Loucy (cell line): ENCODE data around the gene MPP3.

ENCODE experiments used
- H2AFZ ChIP-seq: fragments of 200-600 bp; sonication (generic); 2 replicates; pipeline ENCODE4 v1.6.0; 2016; ENCODE audit warnings: antibody characterized with exemption, mild to moderate bottlenecking, low read length, moderate library complexity
- H3F3A ChIP-seq: fragments of 200-600 bp; 2 replicates; pipeline ENCODE4 v1.6.0; 2016; ENCODE audit warnings: antibody characterized with exemption, low read depth, mild to moderate bottlenecking
- H3K27me3 ChIP-seq: fragments of 200-600 bp; sonication (generic); 2 replicates; pipeline ENCODE4 v1.6.1; 2014; ENCODE audit warnings: low read length, mild to moderate bottlenecking; ENCODE audit not compliant: insufficient read depth, poor library complexity, severe bottlenecking
- H3K36me3 ChIP-seq: fragments of 200-600 bp; sonication (generic); 2 replicates; pipeline ENCODE4 v1.6.1; 2016; ENCODE audit warnings: low read length; ENCODE audit not compliant: insufficient read depth
- H3K4me1 ChIP-seq: fragments of 200-600 bp; sonication (generic); 2 replicates; pipeline ENCODE4 v1.5.1; 2014; ENCODE audit warnings: low read length, mild to moderate bottlenecking; ENCODE audit not compliant: insufficient read depth, poor library complexity, severe bottlenecking
- H3K4me2 ChIP-seq: fragments of 200-600 bp; sonication (generic); 2 replicates; pipeline ENCODE4 v1.6.0; 2014; ENCODE audit warnings: antibody characterized with exemption, low read length, low read depth, mild to moderate bottlenecking; ENCODE audit not compliant: poor library complexity, severe bottlenecking
- H3K4me3 ChIP-seq: fragments of 200-600 bp; sonication (generic); 2 replicates; pipeline ENCODE4 v1.5.1; 2014; ENCODE audit warnings: low read length, mild to moderate bottlenecking, mixed read lengths; ENCODE audit not compliant: poor library complexity, severe bottlenecking
- H3K79me2 ChIP-seq: fragments of 200-600 bp; sonication (generic); 2 replicates; pipeline ENCODE4 v1.6.1; 2014; ENCODE audit warnings: low read length; ENCODE audit not compliant: insufficient read depth
- H3K9ac ChIP-seq: fragments of 200-600 bp; sonication (generic); 2 replicates; pipeline ENCODE4 v1.6.0; 2014; ENCODE audit warnings: mild to moderate bottlenecking, low read depth, low read length, moderate library complexity; ENCODE audit not compliant: poor library complexity, severe bottlenecking
- H3K9me2 ChIP-seq: fragments of 200-600 bp; sonication (generic); replicated peaks from 2 replicates; pipeline ENCODE4 v1.6.1; 2016; ENCODE audit warnings: low read depth, low read length, mixed read lengths
- H3K9me3 ChIP-seq: fragments of 200-600 bp; sonication (generic); 2 replicates; pipeline ENCODE4 v1.6.1; 2014; ENCODE audit warnings: mild to moderate bottlenecking, antibody characterized with exemption, low read length, low read depth; ENCODE audit not compliant: insufficient read depth
- H4K20me1 ChIP-seq: fragments of 200-600 bp; sonication (generic); 2 replicates; pipeline ENCODE4 v1.6.0; 2014; ENCODE audit warnings: antibody characterized with exemption, low read length, mild to moderate bottlenecking; ENCODE audit not compliant: insufficient read depth, poor library complexity, severe bottlenecking
- EZH2phosphoT487 ChIP-seq: fragments of 200-600 bp; IDR thresholded peaks from 2 replicates; pipeline ENCODE4 v1.6.1; 2018; ENCODE audit warnings: antibody characterized with exemption, mild to moderate bottlenecking, moderate library complexity, borderline replicate concordance
- TF ChIP-seq, protein P1 (sequence below): fragments of 200-600 bp; sonication (generic); conservative IDR thresholded peaks from 2 replicates; pipeline ENCODE4 v1.5.1; 2014; ENCODE audit warnings: mild to moderate bottlenecking, antibody characterized with exemption, low read length

MPP3 gene

DNA sequence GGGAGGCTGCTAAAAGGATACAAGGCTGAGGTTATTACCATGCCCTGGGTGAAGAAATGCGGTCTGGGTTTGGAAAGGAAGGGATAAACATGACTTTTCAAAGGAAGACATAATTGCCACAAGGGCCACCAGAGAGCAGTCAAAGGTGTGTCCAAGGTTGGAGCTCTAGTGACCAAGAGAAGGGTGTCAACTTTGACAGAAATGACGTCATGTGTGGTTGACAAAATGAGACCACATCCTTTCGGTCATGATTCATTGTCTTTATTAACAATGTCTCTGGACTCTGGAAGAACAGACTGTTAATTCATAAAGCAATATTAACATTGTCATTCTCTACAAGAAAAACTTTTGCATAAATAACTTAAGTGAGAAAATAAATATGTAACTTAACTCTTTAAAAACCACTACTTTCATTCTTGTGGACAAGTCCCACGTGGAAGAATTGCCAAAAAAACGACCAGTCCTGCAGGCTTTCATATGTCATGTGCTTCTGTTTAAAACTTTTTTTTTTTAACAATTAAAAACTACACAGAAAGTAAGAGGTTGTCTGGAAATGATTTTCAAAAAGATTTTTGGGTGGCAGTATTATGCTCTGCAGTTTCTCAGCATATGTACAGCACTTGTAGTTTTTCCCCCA is 79.3 kb downstream of the MPP3 start:
- TF ChIP-seq EZH2phosphoT487: no peak
- TF ChIP-seq, protein P1, sequence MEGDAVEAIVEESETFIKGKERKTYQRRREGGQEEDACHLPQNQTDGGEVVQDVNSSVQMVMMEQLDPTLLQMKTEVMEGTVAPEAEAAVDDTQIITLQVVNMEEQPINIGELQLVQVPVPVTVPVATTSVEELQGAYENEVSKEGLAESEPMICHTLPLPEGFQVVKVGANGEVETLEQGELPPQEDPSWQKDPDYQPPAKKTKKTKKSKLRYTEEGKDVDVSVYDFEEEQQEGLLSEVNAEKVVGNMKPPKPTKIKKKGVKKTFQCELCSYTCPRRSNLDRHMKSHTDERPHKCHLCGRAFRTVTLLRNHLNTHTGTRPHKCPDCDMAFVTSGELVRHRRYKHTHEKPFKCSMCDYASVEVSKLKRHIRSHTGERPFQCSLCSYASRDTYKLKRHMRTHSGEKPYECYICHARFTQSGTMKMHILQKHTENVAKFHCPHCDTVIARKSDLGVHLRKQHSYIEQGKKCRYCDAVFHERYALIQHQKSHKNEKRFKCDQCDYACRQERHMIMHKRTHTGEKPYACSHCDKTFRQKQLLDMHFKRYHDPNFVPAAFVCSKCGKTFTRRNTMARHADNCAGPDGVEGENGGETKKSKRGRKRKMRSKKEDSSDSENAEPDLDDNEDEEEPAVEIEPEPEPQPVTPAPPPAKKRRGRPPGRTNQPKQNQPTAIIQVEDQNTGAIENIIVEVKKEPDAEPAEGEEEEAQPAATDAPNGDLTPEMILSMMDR: no peak
- Histone ChIP-seq H3K36me3 (no peaks in the 10 kb centered on the region), H3K9me2 (no peaks in the 10 kb centered on the region), H3K9ac (no peak overlapping the region), H3K9me3 (no peaks in the 10 kb centered on the region), H3F3A (no peaks in the 10 kb centered on the region), H3K4me2 (no peak overlapping the region), H2AFZ (no peak overlapping the region), H4K20me1 (no peaks in the 10 kb centered on the region), H3K27me3 (no peaks in the 10 kb centered on the region), H3K79me2 (no peaks in the 10 kb centered on the region), H3K4me1 (no peaks in the 10 kb centered on the region), H3K4me3 (no peak overlapping the region)
